ENCODE results near the gene ASB2.

Gene ASB2

DNA sequence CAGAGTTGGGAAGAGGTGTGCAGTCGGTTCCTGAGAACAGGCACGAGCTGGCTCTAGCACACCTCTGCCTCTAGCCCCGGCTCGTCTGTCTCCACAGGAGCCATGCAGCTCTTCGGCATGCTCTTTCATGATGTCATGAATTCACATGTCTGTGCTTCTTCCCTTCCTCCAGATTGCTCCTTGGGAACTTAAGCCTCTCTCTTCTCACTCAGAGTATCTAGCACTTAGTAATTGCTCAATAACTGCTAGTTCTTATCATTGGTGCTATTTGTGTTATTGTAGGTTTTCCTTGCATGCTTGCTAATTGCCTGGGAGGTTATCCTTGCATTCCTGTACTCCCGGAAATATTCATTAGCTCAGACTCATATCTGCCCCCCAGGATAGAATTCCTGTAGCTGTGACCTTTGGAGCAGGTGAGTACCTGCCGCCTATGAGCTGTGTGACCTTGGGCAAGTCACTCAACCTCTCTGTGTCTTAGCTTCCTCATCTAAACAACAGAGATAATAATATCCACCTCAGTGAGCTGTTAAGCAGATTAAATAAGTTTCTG is 29.8 kb downstream of the ASB2 start:
- no peak for DNase-seq

- DNase-seq, result no peak
Observed at GRCh38 chr14:93946104-93946503, 30.3 kb downstream of the ASB2 start.

- DNase-seq, result no peak
Observed at GRCh38 chr14:93945070-93945399, 31.3 kb downstream of the ASB2 start.

- peak; percentile 68 for DNase-seq
Observed at GRCh38 chr14:93944348-93945069, 31.9 kb downstream of the ASB2 start.

GRCh38 chr14:93943930-93944329 is 32.4 kb downstream of the ASB2 start:
- DNase-seq, result no peak

- no peak for DNase-seq
Observed at GRCh38 chr14:93943052-93943451, 33.3 kb downstream of the ASB2 start.

DNA sequence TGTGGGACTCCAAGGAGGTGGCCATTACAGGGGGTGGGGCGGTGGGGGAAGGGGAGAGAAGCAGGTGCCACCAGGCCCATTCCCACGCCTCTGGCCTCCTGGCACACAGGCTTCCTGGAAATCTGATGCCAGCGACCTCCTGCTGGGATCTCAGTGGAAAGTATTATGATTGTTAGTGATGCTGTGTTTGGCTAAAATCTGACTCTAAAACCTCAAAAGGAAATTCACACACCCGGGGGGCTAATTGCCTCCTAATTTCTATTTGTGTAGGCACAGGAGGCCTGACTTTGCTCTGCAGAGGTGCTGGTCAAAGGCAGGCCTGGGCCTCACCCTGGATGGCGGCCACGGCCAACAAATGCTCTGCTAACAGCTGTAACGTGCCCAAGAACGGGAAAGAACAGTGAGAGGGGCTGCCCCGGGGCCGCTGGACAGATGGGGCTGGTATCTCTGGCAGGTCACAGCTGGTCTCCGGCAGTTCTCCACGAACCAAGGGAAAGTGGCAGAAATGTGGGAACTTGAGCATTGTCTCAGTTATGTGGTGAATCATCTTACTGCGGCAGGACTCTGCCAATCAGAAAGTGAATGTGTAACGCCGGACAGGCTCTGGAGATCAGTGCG is 35.0 kb downstream of the ASB2 start:
- DNase-seq, result peak; percentile 84

GRCh38 chr14:93940437-93940836 is 35.9 kb downstream of the ASB2 start:
- no peak for DNase-seq

- no peak for DNase-seq
Observed at GRCh38 chr14:93939304-93940229, 36.8 kb downstream of the ASB2 start.

DNA sequence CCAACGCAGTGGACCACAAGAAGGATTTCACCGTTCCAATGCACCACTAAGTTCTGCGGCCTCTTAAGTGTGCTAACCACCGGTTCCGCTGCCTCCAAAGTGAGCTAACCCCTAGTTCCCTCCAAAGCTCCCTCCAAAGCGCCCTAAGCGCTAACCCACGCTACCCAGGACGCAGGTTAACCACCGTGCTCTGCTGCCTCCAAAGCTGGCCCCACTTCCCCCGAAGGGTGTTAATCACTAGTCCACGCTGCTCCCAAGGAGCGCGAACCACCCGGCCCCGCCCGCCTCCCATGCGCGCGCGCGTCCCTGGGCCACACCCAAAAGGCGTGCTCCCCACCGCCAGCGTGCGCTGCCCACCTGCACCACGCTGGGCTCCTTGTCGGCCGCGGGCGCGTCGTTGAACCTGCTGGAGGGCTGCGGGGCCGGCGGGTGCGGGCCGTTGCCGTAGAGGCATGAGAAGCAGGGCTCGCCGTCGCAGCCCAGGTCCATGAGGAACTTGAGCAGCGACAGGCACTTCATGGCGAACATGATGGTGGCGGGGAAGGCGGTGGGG is 37.5 kb downstream of the ASB2 start:
- DNase-seq, result no peak

DNA sequence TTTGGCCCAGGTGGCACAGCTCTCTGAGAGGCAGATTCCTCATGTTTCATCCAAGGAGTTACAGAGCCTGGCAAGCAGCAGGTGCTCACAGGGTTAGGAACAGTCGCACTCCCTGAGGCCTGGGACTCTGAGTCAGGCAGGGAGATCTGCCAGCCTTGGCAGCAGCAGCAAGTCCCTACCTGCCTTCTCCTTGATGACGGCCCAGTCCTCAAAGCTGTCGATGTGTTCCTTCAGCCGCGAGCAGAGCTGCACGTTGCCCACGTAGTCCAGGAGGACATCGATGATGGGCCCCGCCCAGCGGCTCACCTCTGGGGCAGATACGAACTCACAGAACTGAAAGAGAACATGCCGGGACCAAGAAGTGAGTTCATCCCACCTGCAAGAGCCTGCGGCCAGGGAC is 38.9 kb downstream of the ASB2 start:
- peak; percentile 88 for DNase-seq

DNA sequence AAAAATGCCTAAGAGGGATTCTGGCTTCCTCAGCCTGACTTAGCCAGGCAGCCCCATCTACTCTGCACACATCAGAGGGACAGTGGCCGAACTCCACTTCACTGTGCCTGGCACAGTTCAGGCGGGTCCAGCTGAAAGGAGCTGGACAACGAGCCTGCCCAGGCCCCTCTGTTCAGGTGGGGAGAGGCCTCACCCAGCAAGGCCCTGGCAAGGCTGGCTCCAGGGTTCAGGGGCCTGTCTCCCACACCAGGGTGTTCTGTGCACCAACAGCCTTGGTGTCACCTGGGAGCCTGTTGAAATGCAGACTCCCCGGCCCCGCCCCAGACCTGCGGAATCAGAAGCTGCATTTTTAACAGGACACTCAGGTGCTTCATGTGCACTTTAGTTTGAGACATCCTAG is 39.4 kb downstream of the ASB2 start:
- DNase-seq, result no peak

DNA sequence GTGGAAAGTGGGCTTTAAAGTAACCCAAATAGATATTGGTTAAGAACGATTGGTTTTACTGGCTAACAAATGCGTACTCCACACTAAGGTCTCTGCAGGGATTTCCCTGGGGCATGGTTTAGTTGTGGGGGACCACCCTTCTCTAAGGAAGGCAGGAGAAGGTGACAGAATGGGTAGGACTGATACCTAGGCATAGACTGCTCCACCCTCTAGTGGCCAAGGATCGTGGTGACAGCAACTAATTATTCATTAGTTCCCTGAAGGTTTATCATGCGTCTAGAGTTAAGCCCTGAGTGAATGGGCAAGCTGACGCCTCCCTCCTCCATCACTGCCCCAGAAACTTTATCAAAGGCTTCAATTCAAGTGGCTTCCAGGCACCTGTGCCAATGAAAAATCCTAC is 40.1 kb downstream of the ASB2 start:
- DNase-seq, result peak; percentile 40

DNA sequence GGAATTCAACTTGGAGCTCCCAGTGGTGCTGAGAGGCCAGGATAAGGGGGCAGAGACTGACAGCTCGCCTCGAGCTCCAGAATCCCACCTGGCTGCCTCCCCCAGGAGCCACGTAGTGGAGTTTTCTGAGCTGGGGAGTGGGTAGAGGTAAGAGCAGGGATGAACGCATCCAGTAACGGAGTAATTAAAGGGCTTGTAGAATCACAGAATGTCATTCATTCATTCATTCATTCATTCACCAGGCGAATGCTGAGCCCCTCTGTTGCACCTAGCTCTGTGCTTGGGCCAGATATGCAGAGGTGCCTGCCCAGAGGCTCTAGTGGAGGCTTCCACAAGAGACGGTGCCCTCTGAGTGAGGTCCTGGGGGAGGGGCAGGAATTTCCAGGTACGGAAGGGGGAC is 41.2 kb downstream of the ASB2 start:
- DNase-seq, result no peak

- DNase-seq, result no peak
Observed at GRCh38 chr14:93932642-93933041, 43.7 kb downstream of the ASB2 start.

DNA sequence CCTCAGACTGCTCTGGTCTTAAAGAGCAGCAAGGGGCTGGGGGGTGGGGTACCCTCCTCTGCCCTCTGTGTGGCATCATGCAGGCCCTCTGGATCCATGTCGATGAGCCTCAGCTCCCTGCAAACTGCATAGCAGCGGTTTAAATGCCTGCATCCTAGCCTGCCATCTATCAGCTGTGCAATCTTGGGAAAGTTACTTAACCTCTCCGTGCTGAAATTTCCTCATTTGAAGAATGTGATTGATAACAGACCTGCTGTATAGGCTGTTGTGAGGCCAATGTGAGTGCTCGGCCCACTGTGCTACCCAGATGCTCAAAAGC is 45.4 kb downstream of the ASB2 start:
- DNase-seq, result no peak

DNA sequence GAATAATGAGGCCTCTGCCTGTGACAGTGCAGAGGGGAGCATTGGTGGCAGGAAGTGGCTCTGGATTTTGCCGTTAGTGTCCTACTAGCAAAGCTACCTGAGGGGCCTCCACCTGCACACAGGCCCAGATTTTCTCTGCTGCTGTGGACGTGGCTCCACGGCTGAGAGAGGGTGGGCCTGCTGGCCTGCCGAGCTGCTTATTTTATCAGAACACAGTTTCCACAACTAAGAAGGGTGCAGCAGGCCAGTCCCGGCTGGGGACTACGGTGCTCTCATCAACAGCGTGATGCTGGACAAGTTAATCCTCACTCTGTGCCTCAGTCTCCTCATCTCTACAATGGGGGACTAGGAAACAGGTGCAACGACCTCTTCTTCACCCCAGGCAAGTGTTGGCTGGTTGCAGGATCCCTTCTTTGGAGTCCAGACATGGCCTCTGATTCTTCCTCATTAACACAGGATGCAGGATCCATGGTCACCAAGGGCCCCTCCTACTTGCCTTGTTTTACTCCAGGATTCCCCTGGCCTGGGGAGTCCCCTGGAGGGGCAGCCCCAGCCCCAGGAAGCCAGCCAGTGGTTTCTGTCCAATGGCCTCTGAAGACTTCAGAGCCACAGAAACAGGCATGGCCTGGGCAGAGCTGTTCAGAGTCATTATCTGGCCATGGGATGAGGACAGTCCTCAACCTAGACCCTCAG is 45.9 kb downstream of the ASB2 start:
- DNase-seq, result no peak

- DNase-seq, result no peak
Observed at GRCh38 chr14:93929657-93930056, 46.7 kb downstream of the ASB2 start.

DNA sequence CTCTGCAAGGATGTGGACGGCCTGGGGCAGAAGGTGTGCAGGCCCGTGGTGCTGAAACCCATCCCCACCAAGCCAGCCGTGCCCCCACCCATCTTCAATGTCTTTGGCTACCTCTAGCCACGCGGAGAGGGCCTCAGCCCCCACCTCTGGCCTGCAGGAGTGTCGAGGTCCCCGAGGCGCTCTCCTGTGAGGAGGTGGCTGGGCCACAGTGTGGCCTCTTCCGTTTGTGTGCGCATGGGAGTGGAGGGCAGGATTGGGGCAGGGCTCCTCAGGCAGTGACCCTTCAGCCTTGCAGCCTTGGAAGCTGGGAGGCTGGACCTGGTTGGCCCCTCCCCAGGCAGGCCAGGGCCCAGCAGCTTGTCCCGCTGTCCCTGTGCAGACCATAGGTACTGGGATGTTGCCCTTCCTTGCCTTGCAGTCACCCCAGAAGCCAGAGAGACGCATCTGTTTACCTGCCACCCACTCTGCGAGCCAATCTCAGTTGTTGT is 47.3 kb downstream of the ASB2 start:
- DNase-seq, result no peak

DNA sequence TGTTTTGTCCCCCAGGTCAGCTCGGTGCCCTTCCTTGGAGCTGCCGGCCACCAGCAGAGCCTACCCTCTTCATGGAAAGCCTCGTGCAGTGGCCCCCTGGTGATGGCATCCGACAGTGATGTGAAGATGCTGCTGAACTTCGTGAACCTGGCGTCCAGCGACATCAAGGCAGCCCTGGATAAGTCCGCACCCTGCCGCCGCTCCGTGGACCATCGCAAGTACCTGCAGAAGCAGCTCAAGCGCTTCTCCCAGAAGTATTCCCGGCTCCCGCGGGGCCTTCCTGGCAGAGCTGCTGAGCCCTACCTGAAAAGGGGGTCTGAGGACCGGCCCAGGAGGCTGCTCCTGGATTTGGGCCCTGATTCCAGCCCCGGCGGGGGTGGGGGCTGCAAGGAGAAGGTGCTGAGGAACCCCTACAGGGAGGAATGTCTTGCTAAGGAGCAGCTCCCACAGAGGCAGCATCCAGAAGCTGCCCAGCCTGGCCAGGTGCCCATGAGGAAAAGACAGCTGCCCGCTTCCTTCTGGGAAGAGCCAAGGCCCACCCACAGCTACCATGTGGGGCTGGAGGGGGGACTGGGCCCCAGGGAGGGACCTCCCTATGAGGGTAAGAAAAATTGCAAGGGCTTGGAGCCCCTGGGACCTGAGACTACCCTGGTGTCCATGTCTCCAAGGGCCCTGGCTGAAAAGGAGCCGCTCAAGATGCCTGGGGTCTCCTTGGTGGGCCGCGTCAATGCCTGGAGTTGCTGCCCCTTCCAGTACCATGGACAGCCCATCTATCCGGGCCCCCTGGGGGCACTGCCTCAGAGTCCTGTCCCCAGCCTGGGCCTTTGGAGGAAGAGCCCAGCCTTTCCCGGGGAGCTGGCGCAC is 48.0 kb downstream of the ASB2 start:
- DNase-seq, result no peak

DNA sequence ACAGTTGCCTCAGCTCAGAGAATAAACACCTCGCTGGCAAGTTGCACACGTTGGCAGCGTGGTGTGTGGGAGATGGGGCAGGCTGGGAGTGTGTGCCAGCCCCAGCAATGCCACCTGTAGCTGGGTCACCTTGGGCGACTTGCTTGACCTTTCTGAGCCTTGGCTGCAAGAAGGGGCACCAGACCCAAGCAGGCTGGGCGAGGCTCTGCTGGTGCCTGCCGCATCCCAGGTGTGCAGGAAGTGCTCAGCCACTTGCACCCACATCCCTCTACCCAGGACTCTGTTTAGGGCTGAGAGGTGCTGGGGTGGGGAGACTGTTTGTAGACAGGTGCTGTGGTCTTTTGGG is 48.6 kb downstream of the ASB2 start:
- no peak for DNase-seq
